ENCODE measurements around the gene TTC24. TPM values are rescaled to one million over a fixed set of nuclear protein-coding genes. Genes with fewer than 3 reads are reported as not detected.
A peak's percentile ranks its signal among the peaks of the same experiment; 100 is the strongest.

TTC24 gene
- polyA plus RNA-seq, 1 donor from 2014 or later: not detected

- peak; percentile 18 for TF ChIP-seq EP300 (conservative IDR thresholded peaks at IDR 0.05; ENCODE audit: poor library complexity, severe bottlenecking)
- no peak for TF ChIP-seq EZH2 (IDR thresholded peaks at IDR 0.05; ENCODE audit: borderline replicate concordance, insufficient read depth, low read length, poor library complexity, severe bottlenecking)
- TF ChIP-seq RAD21 (conservative IDR thresholded peaks at IDR 0.05): peak; percentile 30
- peak; percentile 100 for TF ChIP-seq MXI1 (conservative IDR thresholded peaks at IDR 0.05; ENCODE audit: poor library complexity, severe bottlenecking)
- peak; percentile 56 for TF ChIP-seq SMC3 (conservative IDR thresholded peaks at IDR 0.05; ENCODE audit: poor library complexity)
- TF ChIP-seq TAF1 (IDR thresholded peaks at IDR 0.05; ENCODE audit: low read depth): peak; percentile 28
- TF ChIP-seq, protein P1, sequence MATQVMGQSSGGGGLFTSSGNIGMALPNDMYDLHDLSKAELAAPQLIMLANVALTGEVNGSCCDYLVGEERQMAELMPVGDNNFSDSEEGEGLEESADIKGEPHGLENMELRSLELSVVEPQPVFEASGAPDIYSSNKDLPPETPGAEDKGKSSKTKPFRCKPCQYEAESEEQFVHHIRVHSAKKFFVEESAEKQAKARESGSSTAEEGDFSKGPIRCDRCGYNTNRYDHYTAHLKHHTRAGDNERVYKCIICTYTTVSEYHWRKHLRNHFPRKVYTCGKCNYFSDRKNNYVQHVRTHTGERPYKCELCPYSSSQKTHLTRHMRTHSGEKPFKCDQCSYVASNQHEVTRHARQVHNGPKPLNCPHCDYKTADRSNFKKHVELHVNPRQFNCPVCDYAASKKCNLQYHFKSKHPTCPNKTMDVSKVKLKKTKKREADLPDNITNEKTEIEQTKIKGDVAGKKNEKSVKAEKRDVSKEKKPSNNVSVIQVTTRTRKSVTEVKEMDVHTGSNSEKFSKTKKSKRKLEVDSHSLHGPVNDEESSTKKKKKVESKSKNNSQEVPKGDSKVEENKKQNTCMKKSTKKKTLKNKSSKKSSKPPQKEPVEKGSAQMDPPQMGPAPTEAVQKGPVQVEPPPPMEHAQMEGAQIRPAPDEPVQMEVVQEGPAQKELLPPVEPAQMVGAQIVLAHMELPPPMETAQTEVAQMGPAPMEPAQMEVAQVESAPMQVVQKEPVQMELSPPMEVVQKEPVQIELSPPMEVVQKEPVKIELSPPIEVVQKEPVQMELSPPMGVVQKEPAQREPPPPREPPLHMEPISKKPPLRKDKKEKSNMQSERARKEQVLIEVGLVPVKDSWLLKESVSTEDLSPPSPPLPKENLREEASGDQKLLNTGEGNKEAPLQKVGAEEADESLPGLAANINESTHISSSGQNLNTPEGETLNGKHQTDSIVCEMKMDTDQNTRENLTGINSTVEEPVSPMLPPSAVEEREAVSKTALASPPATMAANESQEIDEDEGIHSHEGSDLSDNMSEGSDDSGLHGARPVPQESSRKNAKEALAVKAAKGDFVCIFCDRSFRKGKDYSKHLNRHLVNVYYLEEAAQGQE (IDR thresholded peaks at IDR 0.05; ENCODE audit: borderline replicate concordance): peak; percentile 22
- TF ChIP-seq, protein P2, sequence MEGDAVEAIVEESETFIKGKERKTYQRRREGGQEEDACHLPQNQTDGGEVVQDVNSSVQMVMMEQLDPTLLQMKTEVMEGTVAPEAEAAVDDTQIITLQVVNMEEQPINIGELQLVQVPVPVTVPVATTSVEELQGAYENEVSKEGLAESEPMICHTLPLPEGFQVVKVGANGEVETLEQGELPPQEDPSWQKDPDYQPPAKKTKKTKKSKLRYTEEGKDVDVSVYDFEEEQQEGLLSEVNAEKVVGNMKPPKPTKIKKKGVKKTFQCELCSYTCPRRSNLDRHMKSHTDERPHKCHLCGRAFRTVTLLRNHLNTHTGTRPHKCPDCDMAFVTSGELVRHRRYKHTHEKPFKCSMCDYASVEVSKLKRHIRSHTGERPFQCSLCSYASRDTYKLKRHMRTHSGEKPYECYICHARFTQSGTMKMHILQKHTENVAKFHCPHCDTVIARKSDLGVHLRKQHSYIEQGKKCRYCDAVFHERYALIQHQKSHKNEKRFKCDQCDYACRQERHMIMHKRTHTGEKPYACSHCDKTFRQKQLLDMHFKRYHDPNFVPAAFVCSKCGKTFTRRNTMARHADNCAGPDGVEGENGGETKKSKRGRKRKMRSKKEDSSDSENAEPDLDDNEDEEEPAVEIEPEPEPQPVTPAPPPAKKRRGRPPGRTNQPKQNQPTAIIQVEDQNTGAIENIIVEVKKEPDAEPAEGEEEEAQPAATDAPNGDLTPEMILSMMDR (IDR thresholded peaks at IDR 0.05; ENCODE audit: poor library complexity, severe bottlenecking): peak; percentile 11
- no peak for TF ChIP-seq POLR2AphosphoS5 (IDR thresholded peaks at IDR 0.05)
- peak within 1 kb of the TSS; percentile 93 for H3K4me2 ChIP-seq (ENCODE audit: low read length)
These were observed 21.8 kb downstream of the TTC24 start, which contains the start of gene GPATCH4 for GRCh38 chr1:156601122-156601830. Gene GPATCH4, minus strand, starts transcription at chr1:156601479.

GRCh38 chr1:156601892-156602291 is 22.4 kb downstream of the TTC24 start:
- H3K27me3 ChIP-seq (ENCODE audit: insufficient read depth, low read depth, low read length): no peaks in the 10 kb centered on the region
- peak overlapping the region; percentile 68 for H3K9ac ChIP-seq (ENCODE audit: low read length)
- TF ChIP-seq POLR2AphosphoS5 (IDR thresholded peaks at IDR 0.05): no peak
- TF ChIP-seq SMC3 (conservative IDR thresholded peaks at IDR 0.05; ENCODE audit: poor library complexity): no peak
- TF ChIP-seq, protein P2 (IDR thresholded peaks at IDR 0.05; ENCODE audit: poor library complexity, severe bottlenecking): no peak
- TF ChIP-seq EZH2 (IDR thresholded peaks at IDR 0.05; ENCODE audit: borderline replicate concordance, insufficient read depth, low read length, poor library complexity, severe bottlenecking): no peak
- no peak for TF ChIP-seq TAF1 (IDR thresholded peaks at IDR 0.05; ENCODE audit: low read depth)
- TF ChIP-seq EP300 (conservative IDR thresholded peaks at IDR 0.05; ENCODE audit: poor library complexity, severe bottlenecking): no peak
- no peak for TF ChIP-seq RAD21 (conservative IDR thresholded peaks at IDR 0.05)
- TF ChIP-seq MXI1 (conservative IDR thresholded peaks at IDR 0.05; ENCODE audit: poor library complexity, severe bottlenecking): no peak
- TF ChIP-seq, protein P1 (IDR thresholded peaks at IDR 0.05; ENCODE audit: borderline replicate concordance): no peak
- no peaks in the 10 kb centered on the region for H3K9me3 ChIP-seq (ENCODE audit: low read length)
- no peaks in the 10 kb centered on the region for H3K36me3 ChIP-seq (ENCODE audit: insufficient read depth, low read length)
- H4K20me1 ChIP-seq (ENCODE audit: insufficient read depth): no peaks in the 10 kb centered on the region
- H3K4me3 ChIP-seq (ENCODE audit: low read length): peak overlapping the region; percentile 75
- H2AFZ ChIP-seq (ENCODE audit: low read depth, low read length): peak overlapping the region; percentile 65
- no peaks in the 10 kb centered on the region for H3K9me2 ChIP-seq (ENCODE audit: insufficient read depth, low read length)
- peak overlapping the region; percentile 69 for H3K27ac ChIP-seq (ENCODE audit: low read length)
- H3F3A ChIP-seq (ENCODE audit: insufficient read depth, low read length, poor library complexity, severe bottlenecking): no peaks in the 10 kb centered on the region
- H3K79me2 ChIP-seq (replicated peaks; ENCODE audit: insufficient read depth, low read length): no peaks in the 10 kb centered on the region
- peak overlapping the region; percentile 93 for H3K4me2 ChIP-seq (ENCODE audit: low read length)

More at GRCh38 chr1:156601122-156601830, 21.8 kb downstream of the TTC24 start, which contains the start of gene GPATCH4:
- Histone ChIP-seq H3K9me2 (ENCODE audit: insufficient read depth, low read length) (no peaks in the 10 kb centered on the region), H3F3A (ENCODE audit: insufficient read depth, low read length, poor library complexity, severe bottlenecking) (no peaks in the 10 kb centered on the region), H3K4me3 (ENCODE audit: low read length) (peak within 1 kb of the TSS; percentile 75), H3K79me2 (replicated peaks; ENCODE audit: insufficient read depth, low read length) (no peaks in the 10 kb centered on the region), H3K36me3 (ENCODE audit: insufficient read depth, low read length) (no peaks in the 10 kb centered on the region), H3K9me3 (ENCODE audit: low read length) (no peaks in the 10 kb centered on the region), H3K27me3 (ENCODE audit: insufficient read depth, low read depth, low read length) (no peaks in the 10 kb centered on the region), H3K27ac (ENCODE audit: low read length) (peak within 1 kb of the TSS; percentile 69), H3K9ac (ENCODE audit: low read length) (peak within 1 kb of the TSS; percentile 68), H2AFZ (ENCODE audit: low read depth, low read length) (peak within 1 kb of the TSS; percentile 65), H4K20me1 (ENCODE audit: insufficient read depth) (no peaks in the 10 kb centered on the region)

Measured in neural cell (in vitro differentiated cells).